Ascending aorta (tissue), 2 donors: ENCODE data around the gene KRTAP10-9. TPM values are rescaled to one million over a fixed set of nuclear protein-coding genes. Genes with fewer than 3 reads are reported as not detected.
"Not testable (repeated sequence)": the region's sequence is repeated elsewhere in the genome, so short reads cannot be mapped to it uniquely, and the experiment has no call there.

Experiments
- DNase-seq, 2 donors: peaks; one replicate each; pipeline ENCODE4 v3.0.0-alpha.2; 2019; ENCODE audit warnings: low spot score in 2 of 2
- H3K27ac ChIP-seq, 2 donors: fragments of 200-600 bp; sonication (generic); one replicate each; pipeline ENCODE4 v1.5.1; 2016 to 2017; ENCODE audit warnings: mild to moderate bottlenecking in 1 of 2
- H3K27me3 ChIP-seq: fragments of 200-600 bp; sonication (generic); one replicate; pipeline ENCODE4 v1.5.1; 2017
- H3K36me3 ChIP-seq, 2 donors: fragments of 200-600 bp; sonication (generic); one replicate each; pipeline ENCODE4 v1.5.1; 2016
- H3K4me1 ChIP-seq, 2 donors: fragments of 200-600 bp; sonication (generic); one replicate each; pipeline ENCODE4 v1.5.1; 2016 to 2017; ENCODE audit warnings: mild to moderate bottlenecking in 1 of 2
- H3K4me3 ChIP-seq, 2 donors: fragments of 200-600 bp; sonication (generic); one replicate each; pipeline ENCODE4 v1.5.1; 2016 to 2017; ENCODE audit warnings: mild to moderate bottlenecking in 1 of 2
- H3K9me3 ChIP-seq, 2 donors: fragments of 200-600 bp; sonication (generic); one replicate each; pipeline ENCODE4 v1.5.1; 2016
- CTCF ChIP-seq, 3 experiments: fragments of 200-600 bp in 2 of 3; fragments of 450-650 bp in 1 of 3; sonication (generic) in 2 of 3; IDR thresholded peaks; one replicate each; pipeline ENCODE4 v1.5.1; 2016 to 2019; ENCODE audit warnings: antibody characterized with exemption in 3 of 3, mild to moderate bottlenecking in 1 of 3, moderate library complexity in 1 of 3
- intact Hi-C: fragments of 100-400 bp; cut with DNase I; formaldehyde crosslinking; loops from one replicate; pipeline ENCODE4 v1.15.1; 2023
- total RNA-seq: library from RNA; depleted of rRNA; stranded (reverse); fragments of >200 nt; gene quantifications from one replicate; pipeline ENCODE4 v1.1.0, GENCODE V29; 2016

Gene KRTAP10-9
- total RNA-seq, 1 donor from 2014 or later = not detected

- intact Hi-C loops = no loop called here
- H3K9me3 ChIP-seq = no peaks in the 10 kb centered on the region
- H3K27me3 ChIP-seq = no peaks in the 10 kb centered on the region
- no peaks in the 10 kb centered on the region for H3K36me3 ChIP-seq
- DNase-seq = no peak
- no peak overlapping the region for H3K27ac ChIP-seq
- H3K4me3 ChIP-seq = no peak overlapping the region
- TF ChIP-seq CTCF (IDR thresholded peaks at IDR 0.05) = no peak
- H3K4me1 ChIP-seq = no peaks in the 10 kb centered on the region
Observed at GRCh38 chr21:44658913-44659595, 32.2 kb downstream of the KRTAP10-9 start.

GRCh38 chr21:44661567-44661966, 34.7 kb downstream of the KRTAP10-9 start:
- intact Hi-C loops, H3K4me1 ChIP-seq: not testable (repeated sequence)

GRCh38 chr21:44664691-44665090, 37.8 kb downstream of the KRTAP10-9 start:
- Histone ChIP-seq H3K9me3 (no peaks in the 10 kb centered on the region), H3K27me3 (no peaks in the 10 kb centered on the region), H3K36me3 (no peaks in the 10 kb centered on the region), H3K4me1 (no peaks in the 10 kb centered on the region), H3K4me3 (no peak overlapping the region), H3K27ac (no peak overlapping the region)
- intact Hi-C loops = no loop called here
- TF ChIP-seq CTCF (IDR thresholded peaks at IDR 0.05) = no peak
- DNase-seq = peak in 1 of 2 donors; percentile 9

More at GRCh38 chr21:44661567-44661966, 34.7 kb downstream of the KRTAP10-9 start:
- DNase-seq, H3K9me3 ChIP-seq, H3K27me3 ChIP-seq, H3K36me3 ChIP-seq, H3K27ac ChIP-seq, H3K4me3 ChIP-seq: not testable (repeated sequence)

GRCh38 chr21:44666401-44667320, 39.8 kb downstream of the KRTAP10-9 start, which contains the start of gene KRTAP12-2:
KRTAP12-2 (minus strand) TSS chr21:44666927; CDS start chr21:44666886, 41 bp downstream.
- intact Hi-C loops = no loop called here
- Histone ChIP-seq H3K36me3 (no peaks in the 10 kb centered on the region), H3K9me3 (peaks cover 0 to 4% of the 10 kb centered on the region in 2 donors), H3K27ac (no peak within 1 kb of the TSS), H3K27me3 (no peaks in the 10 kb centered on the region), H3K4me3 (no peak within 1 kb of the TSS), H3K4me1 (no peaks in the 10 kb centered on the region)
- no peak for TF ChIP-seq CTCF (IDR thresholded peaks at IDR 0.05)
- no peak for DNase-seq

- intact Hi-C loops = no loop called here
- Histone ChIP-seq H3K4me1 (no peaks in the 10 kb centered on the region), H3K9me3 (peaks cover 4 to 13% of the 10 kb centered on the region in 2 donors), H3K36me3 (no peaks in the 10 kb centered on the region), H3K27ac (no peak overlapping the region), H3K4me3 (no peak overlapping the region), H3K27me3 (no peaks in the 10 kb centered on the region)
- TF ChIP-seq CTCF (IDR thresholded peaks at IDR 0.05) = no peak
- DNase-seq = no peak
Observed at GRCh38 chr21:44667612-44668011, 40.7 kb downstream of the KRTAP10-9 start.
